ENCODE data around the gene TMEM232.

- no peak for TF ChIP-seq CTCF (conservative IDR thresholded peaks at IDR 0.05)
- no peak for TF ChIP-seq ZFX (IDR thresholded peaks at IDR 0.05)
Observed at GRCh38 chr5:110594866-110595265, 131.6 kb downstream of the TMEM232 start.
